Hepatocyte (in vitro differentiated cells): ENCODE results near the gene TMEM184B.

Experiments
- CTCF ChIP-seq: fragments of 200-600 bp; sonication (generic); IDR thresholded peaks from 2 replicates; pipeline ENCODE4 v1.5.1; 2016; ENCODE audit warnings: antibody characterized with exemption, mild to moderate bottlenecking; ENCODE audit not compliant: poor library complexity
- EZH2 ChIP-seq: fragments of 200-600 bp; sonication (generic); IDR thresholded peaks from 2 replicates; pipeline ENCODE4 v1.6.1; 2016; ENCODE audit warnings: antibody characterized with exemption, mild to moderate bottlenecking, borderline replicate concordance
- EZH2phosphoT487 ChIP-seq: fragments of 200-600 bp; sonication (generic); IDR thresholded peaks from one replicate; pipeline ENCODE4 v1.6.1; 2018; ENCODE audit warnings: antibody characterized with exemption, mild to moderate bottlenecking, low read depth, moderate library complexity; ENCODE audit not compliant: unreplicated experiment, severe bottlenecking

- TF ChIP-seq CTCF (no peak), EZH2 (no peak), EZH2phosphoT487 (no peak)
These were observed 43.1 kb upstream of the TMEM184B start for GRCh38 chr22:38315823-38316363.
